NCI-H748 (cell line): ENCODE results near the gene ATAD3C.
"Not testable (repeated sequence)": the region's sequence is repeated elsewhere in the genome, so short reads cannot be mapped to it uniquely, and the experiment has no call there.

ENCODE experiments used
- DNase-seq: peaks from one replicate; lab custom pipeline; 2025; ENCODE audit not compliant: unreplicated experiment; lab: John Stamatoyannopoulos, UW

Gene ATAD3C

DNA sequence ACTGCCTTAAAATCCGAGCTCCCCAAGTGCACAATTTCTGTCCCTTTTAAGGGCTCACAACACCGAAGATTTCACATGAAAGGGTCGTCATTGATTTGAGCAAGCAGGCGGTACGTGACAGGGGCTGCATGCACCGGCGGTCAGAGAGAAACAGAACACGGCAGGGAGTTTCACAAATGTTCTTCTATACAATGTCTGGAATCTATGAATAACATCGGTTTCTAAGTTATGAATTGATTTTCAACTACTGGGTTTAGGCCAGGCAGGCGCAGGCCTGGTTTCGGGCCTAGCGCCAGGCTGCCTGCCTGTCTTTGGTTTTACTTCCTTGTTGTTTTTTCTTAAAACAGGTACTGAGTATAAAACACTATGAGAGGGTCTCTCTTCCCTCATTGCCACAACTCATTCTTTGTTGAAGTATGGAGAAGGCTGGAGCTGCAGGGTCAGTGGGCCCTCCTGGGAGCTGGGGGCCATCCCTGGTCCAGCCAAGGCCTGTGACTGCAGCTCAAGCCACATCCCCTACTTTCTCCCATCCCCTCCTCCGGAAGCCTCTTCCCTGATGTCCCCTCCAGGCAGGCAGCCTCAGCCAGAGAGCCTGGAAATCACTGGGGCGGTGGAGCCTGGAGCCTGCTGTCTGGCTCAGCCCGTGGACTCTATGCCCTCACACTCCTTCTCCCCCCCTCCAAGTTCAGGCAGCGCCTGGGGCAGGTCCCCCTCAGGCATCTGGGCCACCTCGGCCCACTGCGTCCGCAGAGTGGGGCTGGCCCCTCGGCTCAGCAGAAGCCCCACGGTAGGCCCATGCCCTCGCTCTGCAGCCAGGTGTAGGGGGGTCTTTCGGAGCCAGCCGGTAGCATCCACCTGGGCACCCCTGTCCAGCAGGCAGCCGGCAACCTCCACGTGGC lies 30.8 kb upstream of the ATAD3C start:
- DNase-seq = no peak

- DNase-seq = no peak
Observed at GRCh38 chr1:1419363-1419812, 30.1 kb upstream of the ATAD3C start.

DNA sequence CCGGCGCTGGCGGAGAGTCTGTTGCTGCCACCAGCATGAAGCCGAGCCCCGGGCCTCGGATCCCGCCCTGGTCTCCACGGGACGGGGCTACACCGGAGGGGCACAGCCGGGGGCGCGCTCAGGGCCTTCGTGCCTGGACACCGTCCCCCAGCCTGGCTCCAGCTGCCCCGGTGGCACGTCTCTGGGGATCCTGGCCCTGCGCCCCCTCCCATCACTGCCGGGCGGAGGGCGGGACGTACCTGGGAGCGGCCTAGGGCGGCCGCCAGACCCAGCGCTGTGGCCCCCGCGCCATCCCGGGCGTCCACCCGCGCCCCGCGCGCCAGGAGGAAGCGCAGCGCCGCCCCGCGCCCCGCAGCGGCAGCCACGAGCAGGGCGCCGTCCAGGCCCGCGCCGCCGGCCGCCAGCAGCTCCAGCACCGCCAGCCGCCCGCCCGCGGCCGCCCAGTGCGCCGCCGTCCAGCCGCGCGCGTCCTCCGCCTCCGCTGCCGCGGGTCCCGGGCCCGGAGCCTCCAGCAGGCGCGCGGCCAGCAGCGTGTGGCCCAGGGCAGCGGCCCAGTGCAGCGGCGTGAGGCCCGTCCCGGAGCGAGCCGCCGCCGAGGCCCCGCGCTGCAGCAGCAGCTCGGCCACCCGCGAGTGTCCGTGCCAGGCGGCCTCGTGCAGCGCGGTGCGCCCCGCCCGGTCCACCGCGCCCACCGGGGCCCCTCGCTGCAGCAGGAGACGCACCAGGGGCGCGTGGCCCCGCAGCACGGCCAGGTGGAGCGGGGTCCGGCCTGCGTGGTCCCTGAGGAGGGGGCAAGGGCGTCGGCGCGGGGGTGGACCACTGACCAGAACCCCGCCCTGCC lies 29.5 kb upstream of the ATAD3C start:
- DNase-seq = no peak

DNA sequence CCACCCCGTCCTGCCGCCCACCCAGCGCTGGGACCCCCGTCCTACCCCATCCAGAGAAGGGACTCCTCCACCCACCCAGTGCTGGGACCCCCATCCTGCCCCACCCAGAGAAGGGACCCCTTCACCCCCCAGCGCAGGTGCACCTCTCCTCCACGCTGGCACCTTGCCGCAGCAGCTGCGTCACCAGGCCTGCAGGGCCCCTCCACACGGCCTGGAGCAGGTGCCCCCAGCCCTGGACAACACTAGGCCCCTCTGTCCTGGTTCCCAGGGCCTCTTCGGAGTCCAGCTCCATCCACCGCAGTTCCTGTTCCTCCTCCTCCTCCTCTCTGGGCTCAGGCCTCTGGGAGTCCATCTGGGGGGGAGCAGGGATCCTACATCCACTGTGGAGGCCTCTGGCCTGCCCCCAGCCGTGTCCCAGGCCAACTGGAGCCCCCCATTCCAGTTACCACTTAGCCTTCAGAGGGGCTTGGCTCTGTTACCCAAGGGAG lies 28.8 kb upstream of the ATAD3C start:
- no peak for DNase-seq

DNA sequence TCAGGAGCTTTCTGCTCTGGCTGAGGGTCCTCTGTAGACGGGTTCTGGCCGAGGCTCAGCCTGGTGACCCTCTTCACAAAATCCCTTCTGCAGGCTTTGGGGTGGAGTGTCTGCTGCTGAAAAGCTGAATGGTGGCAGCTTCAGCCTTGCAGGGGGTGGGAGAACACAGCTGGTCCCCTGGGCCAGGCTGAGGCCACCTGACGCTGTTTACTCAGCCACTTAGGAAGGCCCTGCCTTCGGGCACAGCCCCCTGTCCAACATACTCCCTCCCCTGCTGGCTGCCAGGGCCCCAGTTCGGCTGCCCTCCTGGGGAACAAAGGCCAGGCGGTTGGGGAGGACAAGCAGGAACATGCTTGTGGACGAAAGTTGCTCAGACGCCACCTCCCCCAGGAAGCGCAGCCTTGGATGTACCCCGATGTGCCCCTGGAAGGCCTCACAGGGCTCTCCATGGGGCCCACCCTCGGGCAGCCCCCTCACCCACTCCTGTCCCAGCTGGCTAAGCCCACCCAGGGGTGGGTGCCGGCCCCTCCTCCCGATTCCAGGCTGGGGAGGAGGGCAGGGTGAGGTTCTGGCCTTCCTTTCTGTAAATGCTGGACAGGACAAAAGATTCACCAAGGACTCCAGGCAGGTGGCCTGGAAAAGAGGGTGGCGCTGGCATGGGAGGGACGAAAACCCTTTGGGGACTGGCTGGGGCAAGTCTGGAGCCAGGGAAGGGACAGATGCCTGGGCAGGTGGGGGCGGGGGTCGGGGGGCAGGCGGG lies 28.2 kb upstream of the ATAD3C start, which contains the start of gene ANKRD65:
TSS of gene ANKRD65 (minus strand) at position 130 of the 760 bp plus-strand sequence. CDS start 271 bp downstream, outside the sequence.
- peak; percentile 24 for DNase-seq

GRCh38 chr1:1421907-1422464 lies 27.5 kb upstream of the ATAD3C start:
- no peak for DNase-seq

DNA sequence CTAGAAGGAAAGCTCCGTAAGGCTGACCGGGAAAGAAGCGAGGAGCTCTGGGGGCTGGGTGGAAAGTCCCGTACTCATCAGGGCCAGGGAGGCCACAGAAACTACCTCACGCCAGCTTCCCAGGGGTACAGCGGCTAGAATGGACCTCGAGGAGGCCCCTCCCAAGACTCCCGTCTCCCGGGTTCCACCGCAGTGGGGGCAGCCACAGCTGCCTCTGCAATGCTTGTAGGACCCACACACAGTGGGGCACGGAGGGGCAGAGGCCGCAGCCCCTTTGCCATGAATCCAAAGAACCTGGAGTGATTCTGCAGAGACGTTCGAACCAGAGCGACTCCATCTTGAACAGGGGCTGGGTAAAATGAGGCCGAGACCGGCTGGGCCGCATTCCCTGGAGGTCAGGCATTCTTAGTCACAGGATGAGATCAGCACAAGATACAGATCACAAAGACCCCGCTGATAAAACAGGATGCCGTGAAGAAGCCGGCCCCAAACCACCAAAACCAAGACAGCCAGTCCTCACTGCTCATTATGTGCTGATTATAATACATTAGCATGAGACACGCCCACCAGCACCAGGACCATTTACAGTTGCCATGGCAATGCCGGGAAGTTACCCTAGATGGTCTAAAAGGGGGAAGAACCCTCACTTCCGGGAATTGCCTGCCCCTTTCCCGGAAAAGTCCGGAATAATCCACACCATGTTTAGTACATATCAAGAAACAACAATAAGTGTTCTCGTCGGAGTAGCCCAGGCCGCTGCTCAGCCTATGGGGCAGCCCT lies 26.8 kb upstream of the ATAD3C start:
- no peak for DNase-seq

DNA sequence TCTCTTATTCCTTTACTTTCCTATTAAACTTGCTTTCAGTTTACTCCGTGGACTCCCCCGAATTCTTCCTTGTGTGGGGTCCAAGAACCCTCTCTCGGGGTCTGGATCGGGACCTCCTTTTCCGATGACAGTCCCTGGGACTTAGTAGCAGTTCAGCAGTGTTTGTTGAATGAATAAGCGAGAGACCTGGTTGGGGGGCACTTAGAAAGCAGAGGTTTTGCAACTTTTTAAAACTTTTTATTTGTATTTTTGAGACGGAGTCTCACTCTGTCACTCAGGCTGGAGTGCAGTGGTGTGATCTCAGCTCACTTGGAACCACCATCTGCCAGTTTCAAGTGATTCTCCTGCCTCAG lies 26.3 kb upstream of the ATAD3C start:
- DNase-seq = no peak

DNA sequence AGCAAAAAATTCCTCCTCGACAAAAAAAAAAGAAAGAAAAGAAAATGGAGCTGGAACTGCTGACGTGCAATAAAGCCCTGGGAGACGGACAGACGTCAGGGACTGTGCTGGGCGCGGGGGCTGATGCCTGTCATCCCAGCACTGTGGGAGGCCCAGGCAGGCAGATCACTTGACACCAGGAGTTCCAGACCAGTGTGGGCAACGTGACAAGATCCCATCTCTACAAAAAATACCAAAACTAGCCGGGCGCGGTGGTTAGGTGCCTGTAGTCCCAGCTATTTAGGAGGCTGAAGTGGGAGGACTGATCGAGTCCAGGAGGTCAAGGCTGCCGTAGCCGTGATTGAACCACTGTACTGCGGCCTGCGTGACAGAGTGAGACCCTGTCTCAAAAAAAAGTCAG lies 24.8 kb upstream of the ATAD3C start:
- DNase-seq = no peak

GRCh38 chr1:1425426-1425752 lies 24.1 kb upstream of the ATAD3C start:
- no peak for DNase-seq

GRCh38 chr1:1425753-1426495 lies 23.6 kb upstream of the ATAD3C start:
- no peak for DNase-seq

DNA sequence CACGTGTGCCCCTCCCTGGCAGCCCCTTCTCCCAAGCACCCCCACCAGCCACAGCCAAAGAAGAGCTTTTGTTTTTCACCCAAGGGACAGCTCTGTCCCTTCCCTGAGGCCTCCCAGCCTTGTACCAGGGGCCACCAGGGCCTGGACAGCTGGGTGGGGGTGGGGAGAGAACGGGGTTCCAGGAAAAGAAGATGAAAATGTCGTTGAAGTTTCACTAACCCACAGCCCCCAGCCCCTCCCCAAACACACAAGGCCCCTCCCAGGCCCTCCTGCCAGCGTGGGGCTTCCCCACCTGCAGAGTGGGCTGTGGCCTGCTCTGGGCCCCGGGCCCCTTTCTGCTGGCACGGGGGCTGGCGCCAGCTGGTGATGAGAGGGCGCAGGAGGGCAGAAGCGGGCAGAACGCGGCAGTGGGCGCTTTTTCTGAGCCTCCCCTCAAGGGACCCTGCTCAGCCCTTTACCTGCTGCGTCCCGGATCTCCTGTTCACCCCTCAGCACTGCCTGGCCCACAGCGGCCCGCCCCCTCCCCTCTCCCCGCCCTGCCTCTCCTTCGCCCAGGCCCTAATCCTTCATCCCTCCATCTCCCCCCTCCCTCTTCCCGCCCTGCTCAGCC lies 22.9 kb upstream of the ATAD3C start:
- DNase-seq = no peak

DNA sequence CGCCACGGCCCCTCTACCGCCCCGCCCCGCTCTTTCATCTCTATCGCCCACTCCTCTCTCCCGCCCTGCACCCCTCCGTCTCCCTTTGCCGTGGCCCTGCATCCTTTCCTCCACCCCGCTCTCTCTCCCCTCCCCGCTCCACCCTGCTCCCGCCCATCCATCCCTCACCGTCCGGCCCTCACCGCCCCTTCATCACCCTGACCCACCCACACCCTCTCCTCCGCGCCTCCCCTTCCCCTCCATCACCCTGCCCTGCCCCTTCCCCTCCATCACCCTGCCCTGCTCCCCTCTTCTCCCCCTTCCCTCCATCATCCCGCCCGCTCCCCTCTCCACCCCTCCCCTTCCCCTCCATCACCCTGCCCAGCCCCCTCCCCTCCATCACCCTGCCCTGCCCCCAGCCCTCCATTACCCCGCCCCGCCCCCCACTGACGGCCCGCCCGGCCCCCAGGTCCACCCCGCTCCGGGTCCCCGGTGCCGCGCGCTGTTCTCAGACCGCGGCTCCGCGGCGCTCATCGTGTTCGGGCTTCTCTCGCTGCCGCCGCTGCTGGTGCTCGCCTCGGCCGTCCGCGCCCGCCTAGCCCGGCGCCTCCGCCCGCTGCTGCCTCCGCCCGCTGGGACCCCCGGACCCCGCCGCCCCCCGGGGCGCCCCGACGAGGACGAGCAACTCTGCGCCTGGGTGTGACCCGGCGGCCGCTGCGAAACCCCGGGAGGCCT lies 22.2 kb upstream of the ATAD3C start:
- DNase-seq = peak; percentile 26

- DNase-seq = peak; percentile 26
Observed at GRCh38 chr1:1427820-1428148, 21.7 kb upstream of the ATAD3C start.

DNA sequence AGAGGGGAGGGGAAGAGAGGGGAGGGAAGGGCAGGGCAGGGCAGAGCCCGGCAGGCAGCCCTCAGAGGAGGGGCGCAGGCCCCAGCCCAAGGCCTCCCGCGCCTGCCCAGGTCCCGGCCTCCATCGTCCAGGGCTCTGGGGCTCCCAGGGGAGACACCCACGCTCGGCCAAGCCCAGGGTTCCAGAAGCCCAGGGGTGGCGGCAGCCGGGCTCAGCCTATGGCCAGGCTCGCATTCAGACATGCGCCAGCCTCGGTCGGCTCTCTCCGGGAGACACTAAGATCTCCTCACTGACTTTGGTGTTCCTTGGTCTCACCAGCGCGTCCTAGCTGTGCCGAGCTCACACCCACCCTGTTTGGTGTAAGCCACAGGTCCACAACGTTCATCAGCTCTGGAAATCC lies 21.3 kb upstream of the ATAD3C start:
- DNase-seq = no peak

DNA sequence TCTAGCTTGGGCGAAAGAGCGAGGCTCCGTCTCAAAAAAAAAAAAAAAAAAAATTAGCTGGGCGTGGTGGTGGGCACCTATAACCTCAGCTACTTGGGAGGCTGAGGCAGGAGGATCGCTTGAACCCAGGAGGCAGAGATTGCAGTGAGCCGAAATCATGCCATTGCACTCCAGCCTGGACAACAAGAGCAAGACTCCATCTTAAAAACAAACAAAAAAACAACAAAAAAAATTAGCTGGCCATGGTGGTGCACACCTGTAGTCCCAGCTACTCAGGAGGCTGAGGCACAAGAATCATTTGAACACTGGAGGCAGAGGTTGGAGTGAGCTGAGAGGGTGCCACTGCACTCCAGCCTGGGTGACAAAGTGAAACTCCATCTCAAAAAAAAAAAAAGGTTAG lies 20.5 kb upstream of the ATAD3C start:
- not testable (repeated sequence) for DNase-seq

- DNase-seq = no peak
Observed at GRCh38 chr1:1429671-1430073, 19.8 kb upstream of the ATAD3C start.
